Measurements from ENCODE around the gene UPF2.

Gene UPF2

DNA sequence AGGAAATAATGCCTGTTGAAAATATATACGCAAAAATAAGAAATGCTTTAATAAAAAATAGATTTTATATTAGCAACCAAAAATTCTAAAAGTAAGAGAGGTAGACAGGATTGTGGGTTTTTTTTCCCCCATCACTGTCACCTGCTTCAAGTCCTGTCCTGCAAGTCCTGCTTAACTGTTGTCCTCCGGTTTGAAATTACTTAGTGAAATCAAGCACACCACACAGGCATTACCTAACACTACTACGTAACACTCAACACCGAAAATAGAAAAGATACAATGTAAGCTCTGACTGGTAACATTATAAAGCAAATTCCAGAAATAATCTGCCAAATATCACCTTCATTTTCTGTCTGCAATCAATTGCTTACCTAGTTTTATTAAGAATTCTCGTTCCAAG lies 90.9 kb downstream of the UPF2 start:
- TF ChIP-seq POLR2AphosphoS5 (IDR thresholded peaks at IDR 0.05; ENCODE audit: low read depth, low read length) (no peak), TAF1 (IDR thresholded peaks at IDR 0.05; ENCODE audit: borderline replicate concordance, insufficient read depth, low read length) (no peak), SIN3A (IDR thresholded peaks at IDR 0.05; ENCODE audit: borderline replicate concordance, insufficient read depth, low read length) (no peak), FOXP2 (optimal IDR thresholded peaks at IDR 0.05; ENCODE audit: borderline replicate concordance, extremely low read depth, extremely low read length, insufficient read depth) (no peak)
- TF ChIP-seq, protein P1, sequence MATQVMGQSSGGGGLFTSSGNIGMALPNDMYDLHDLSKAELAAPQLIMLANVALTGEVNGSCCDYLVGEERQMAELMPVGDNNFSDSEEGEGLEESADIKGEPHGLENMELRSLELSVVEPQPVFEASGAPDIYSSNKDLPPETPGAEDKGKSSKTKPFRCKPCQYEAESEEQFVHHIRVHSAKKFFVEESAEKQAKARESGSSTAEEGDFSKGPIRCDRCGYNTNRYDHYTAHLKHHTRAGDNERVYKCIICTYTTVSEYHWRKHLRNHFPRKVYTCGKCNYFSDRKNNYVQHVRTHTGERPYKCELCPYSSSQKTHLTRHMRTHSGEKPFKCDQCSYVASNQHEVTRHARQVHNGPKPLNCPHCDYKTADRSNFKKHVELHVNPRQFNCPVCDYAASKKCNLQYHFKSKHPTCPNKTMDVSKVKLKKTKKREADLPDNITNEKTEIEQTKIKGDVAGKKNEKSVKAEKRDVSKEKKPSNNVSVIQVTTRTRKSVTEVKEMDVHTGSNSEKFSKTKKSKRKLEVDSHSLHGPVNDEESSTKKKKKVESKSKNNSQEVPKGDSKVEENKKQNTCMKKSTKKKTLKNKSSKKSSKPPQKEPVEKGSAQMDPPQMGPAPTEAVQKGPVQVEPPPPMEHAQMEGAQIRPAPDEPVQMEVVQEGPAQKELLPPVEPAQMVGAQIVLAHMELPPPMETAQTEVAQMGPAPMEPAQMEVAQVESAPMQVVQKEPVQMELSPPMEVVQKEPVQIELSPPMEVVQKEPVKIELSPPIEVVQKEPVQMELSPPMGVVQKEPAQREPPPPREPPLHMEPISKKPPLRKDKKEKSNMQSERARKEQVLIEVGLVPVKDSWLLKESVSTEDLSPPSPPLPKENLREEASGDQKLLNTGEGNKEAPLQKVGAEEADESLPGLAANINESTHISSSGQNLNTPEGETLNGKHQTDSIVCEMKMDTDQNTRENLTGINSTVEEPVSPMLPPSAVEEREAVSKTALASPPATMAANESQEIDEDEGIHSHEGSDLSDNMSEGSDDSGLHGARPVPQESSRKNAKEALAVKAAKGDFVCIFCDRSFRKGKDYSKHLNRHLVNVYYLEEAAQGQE (IDR thresholded peaks at IDR 0.05; ENCODE audit: insufficient read depth in 1 of 2, low read depth in 2 of 2, low read length in 2 of 2), result no peak

- TF ChIP-seq SIN3A (IDR thresholded peaks at IDR 0.05; ENCODE audit: borderline replicate concordance, insufficient read depth, low read length), result no peak
- no peak for TF ChIP-seq TAF1 (IDR thresholded peaks at IDR 0.05; ENCODE audit: borderline replicate concordance, insufficient read depth, low read length)
- TF ChIP-seq, protein P1 (IDR thresholded peaks at IDR 0.05; ENCODE audit: insufficient read depth in 1 of 2, low read depth in 2 of 2, low read length in 2 of 2), result no peak
- TF ChIP-seq FOXP2 (optimal IDR thresholded peaks at IDR 0.05; ENCODE audit: borderline replicate concordance, extremely low read depth, extremely low read length, insufficient read depth), result no peak
- no peak for TF ChIP-seq POLR2AphosphoS5 (IDR thresholded peaks at IDR 0.05; ENCODE audit: low read depth, low read length)
These were observed 92.1 kb downstream of the UPF2 start for GRCh38 chr10:11950325-11951018.

- TF ChIP-seq, protein P1 (IDR thresholded peaks at IDR 0.05; ENCODE audit: insufficient read depth in 1 of 2, low read depth in 2 of 2, low read length in 2 of 2), result no peak
- TF ChIP-seq TAF1 (IDR thresholded peaks at IDR 0.05; ENCODE audit: borderline replicate concordance, insufficient read depth, low read length) (no peak), SIN3A (IDR thresholded peaks at IDR 0.05; ENCODE audit: borderline replicate concordance, insufficient read depth, low read length) (no peak), FOXP2 (optimal IDR thresholded peaks at IDR 0.05; ENCODE audit: borderline replicate concordance, extremely low read depth, extremely low read length, insufficient read depth) (no peak), POLR2AphosphoS5 (IDR thresholded peaks at IDR 0.05; ENCODE audit: low read depth, low read length) (no peak)
These were observed 93.5 kb downstream of the UPF2 start for GRCh38 chr10:11949152-11949551.

GRCh38 chr10:11946652-11947051 lies 96.0 kb downstream of the UPF2 start:
- TF ChIP-seq SIN3A (IDR thresholded peaks at IDR 0.05; ENCODE audit: borderline replicate concordance, insufficient read depth, low read length), result no peak
- no peak for TF ChIP-seq TAF1 (IDR thresholded peaks at IDR 0.05; ENCODE audit: borderline replicate concordance, insufficient read depth, low read length)
- TF ChIP-seq, protein P1 (IDR thresholded peaks at IDR 0.05; ENCODE audit: insufficient read depth in 1 of 2, low read depth in 2 of 2, low read length in 2 of 2), result no peak
- no peak for TF ChIP-seq FOXP2 (optimal IDR thresholded peaks at IDR 0.05; ENCODE audit: borderline replicate concordance, extremely low read depth, extremely low read length, insufficient read depth)
- no peak for TF ChIP-seq POLR2AphosphoS5 (IDR thresholded peaks at IDR 0.05; ENCODE audit: low read depth, low read length)
